Stimulated activated CD8-positive, alpha-beta memory T cell treated with anti-CD3 and anti-CD28 coated beads, Interleukin-2, amount 100 ng/mL, for 48 hours (primary cell): ENCODE measurements around the gene MTHFD1L.
"Not testable (repeated sequence)": the region's sequence is repeated elsewhere in the genome, so short reads cannot be mapped to it uniquely, and the experiment has no call there.

Experiments used
- DNase-seq, 2 donors: peaks; one replicate each; pipeline ENCODE4 v3.0.0-alpha.2; 2020; ENCODE audit warnings: low read depth in 2 of 2

The MTHFD1L gene

GRCh38 chr6:151041686-151042085 is 176.2 kb downstream of the MTHFD1L start:
- no peak for DNase-seq

GRCh38 chr6:151042911-151043330 is 177.4 kb downstream of the MTHFD1L start:
- DNase-seq: not testable (repeated sequence)

GRCh38 chr6:151043944-151044343 is 178.4 kb downstream of the MTHFD1L start:
- no peak for DNase-seq

- DNase-seq: no peak
These were observed 179.3 kb downstream of the MTHFD1L start for GRCh38 chr6:151044465-151045441.

GRCh38 chr6:151045511-151046222 is 180.2 kb downstream of the MTHFD1L start:
- not testable (repeated sequence) for DNase-seq

- no peak for DNase-seq
These were observed 185.7 kb downstream of the MTHFD1L start for GRCh38 chr6:151051164-151051563.

GRCh38 chr6:151052021-151052646 is 186.6 kb downstream of the MTHFD1L start:
- no peak for DNase-seq

- no peak for DNase-seq
These were observed 188.8 kb downstream of the MTHFD1L start for GRCh38 chr6:151054306-151054705.

- no peak for DNase-seq
These were observed 190.9 kb downstream of the MTHFD1L start for GRCh38 chr6:151056230-151056907.

GRCh38 chr6:151057061-151057460 is 191.6 kb downstream of the MTHFD1L start:
- no peak for DNase-seq

GRCh38 chr6:151058021-151058733 is 192.7 kb downstream of the MTHFD1L start:
- no peak for DNase-seq

- DNase-seq: no peak
These were observed 194.2 kb downstream of the MTHFD1L start for GRCh38 chr6:151059612-151060095.

GRCh38 chr6:151060096-151060765 is 194.7 kb downstream of the MTHFD1L start:
- no peak for DNase-seq

- no peak for DNase-seq
These were observed 195.4 kb downstream of the MTHFD1L start for GRCh38 chr6:151060766-151061531.

- DNase-seq: no peak
These were observed 197.8 kb downstream of the MTHFD1L start for GRCh38 chr6:151063352-151063751.

GRCh38 chr6:151063842-151064647 is 198.5 kb downstream of the MTHFD1L start:
- DNase-seq: no peak

- no peak for DNase-seq
These were observed 199.7 kb downstream of the MTHFD1L start for GRCh38 chr6:151065027-151065815.
